DOHH2 (cell line): ENCODE results near the gene LCP2.

Experiments
- EZH2phosphoT487 ChIP-seq: fragments of 200-600 bp; sonication (generic); IDR thresholded peaks from 2 replicates; pipeline ENCODE4 v1.6.1; 2017; ENCODE audit warnings: borderline replicate concordance, mild to moderate bottlenecking, antibody characterized with exemption, low read length, moderate library complexity, mixed read lengths
- TF ChIP-seq, protein P1 (sequence below): fragments of 200-600 bp; sonication (generic); IDR thresholded peaks from one replicate; pipeline ENCODE4 v1.5.1; 2014; ENCODE audit warnings: antibody characterized with exemption, mild to moderate bottlenecking, low read depth, low read length; ENCODE audit not compliant: poor library complexity, severe bottlenecking

DNA sequence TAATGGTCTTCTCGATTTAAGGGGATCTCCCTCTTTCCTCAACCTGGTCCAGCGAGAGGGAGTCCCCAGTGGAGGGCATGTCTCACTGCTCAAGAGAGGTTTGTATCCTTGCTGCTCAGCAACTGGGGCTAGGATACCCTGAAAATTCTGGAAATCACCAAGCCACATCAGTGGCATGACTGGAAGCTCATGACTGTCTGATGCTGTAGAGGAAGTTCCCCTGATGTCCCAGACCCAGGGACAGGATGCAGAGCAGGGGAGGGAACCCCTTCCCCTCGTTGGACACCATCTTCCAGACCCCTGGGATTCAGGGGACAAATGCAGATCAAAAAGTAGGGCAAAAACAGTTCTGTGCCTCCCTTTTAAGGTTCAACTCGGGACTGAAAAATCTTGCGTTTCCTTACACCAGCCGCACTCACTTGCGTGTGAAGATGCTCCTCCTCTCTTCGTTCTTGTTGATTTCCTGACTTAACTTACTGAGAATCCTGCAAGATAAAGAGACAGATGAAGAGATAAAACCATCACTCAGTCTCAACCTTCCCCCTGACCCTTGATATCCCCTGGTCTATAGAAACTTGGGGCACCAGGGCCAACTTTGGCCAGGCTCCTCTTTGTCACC, 22.1 kb downstream of the LCP2 start:
- TF ChIP-seq, protein P1, sequence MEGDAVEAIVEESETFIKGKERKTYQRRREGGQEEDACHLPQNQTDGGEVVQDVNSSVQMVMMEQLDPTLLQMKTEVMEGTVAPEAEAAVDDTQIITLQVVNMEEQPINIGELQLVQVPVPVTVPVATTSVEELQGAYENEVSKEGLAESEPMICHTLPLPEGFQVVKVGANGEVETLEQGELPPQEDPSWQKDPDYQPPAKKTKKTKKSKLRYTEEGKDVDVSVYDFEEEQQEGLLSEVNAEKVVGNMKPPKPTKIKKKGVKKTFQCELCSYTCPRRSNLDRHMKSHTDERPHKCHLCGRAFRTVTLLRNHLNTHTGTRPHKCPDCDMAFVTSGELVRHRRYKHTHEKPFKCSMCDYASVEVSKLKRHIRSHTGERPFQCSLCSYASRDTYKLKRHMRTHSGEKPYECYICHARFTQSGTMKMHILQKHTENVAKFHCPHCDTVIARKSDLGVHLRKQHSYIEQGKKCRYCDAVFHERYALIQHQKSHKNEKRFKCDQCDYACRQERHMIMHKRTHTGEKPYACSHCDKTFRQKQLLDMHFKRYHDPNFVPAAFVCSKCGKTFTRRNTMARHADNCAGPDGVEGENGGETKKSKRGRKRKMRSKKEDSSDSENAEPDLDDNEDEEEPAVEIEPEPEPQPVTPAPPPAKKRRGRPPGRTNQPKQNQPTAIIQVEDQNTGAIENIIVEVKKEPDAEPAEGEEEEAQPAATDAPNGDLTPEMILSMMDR: no peak
- no peak for TF ChIP-seq EZH2phosphoT487
